Prostate gland (tissue), 2 donors: ENCODE measurements around the gene CCDC70.

Source experiments
- POLR2A ChIP-seq: fragments of 450-650 bp; IDR thresholded peaks from one replicate; pipeline ENCODE4 v1.6.1; 2016; ENCODE audit warnings: antibody characterized with exemption, mild to moderate bottlenecking
- POLR2AphosphoS5 ChIP-seq: sonication (generic); formaldehyde crosslinking; IDR thresholded peaks from one replicate; pipeline ENCODE4 v1.6.1; 2017; ENCODE audit warnings: antibody characterized with exemption
- TF ChIP-seq, protein P1 (sequence below), 4 experiments: fragments of 200-600 bp in 2 of 4; fragments of 450-650 bp in 2 of 4; sonication (generic) in 2 of 4; IDR thresholded peaks; 1 replicate in 3 of 4; 2 replicates in 1 of 4; pipeline ENCODE4 v1.5.1; 2016 to 2019; ENCODE audit warnings: antibody characterized with exemption in 4 of 4, mild to moderate bottlenecking in 2 of 4, moderate library complexity in 2 of 4

DNA sequence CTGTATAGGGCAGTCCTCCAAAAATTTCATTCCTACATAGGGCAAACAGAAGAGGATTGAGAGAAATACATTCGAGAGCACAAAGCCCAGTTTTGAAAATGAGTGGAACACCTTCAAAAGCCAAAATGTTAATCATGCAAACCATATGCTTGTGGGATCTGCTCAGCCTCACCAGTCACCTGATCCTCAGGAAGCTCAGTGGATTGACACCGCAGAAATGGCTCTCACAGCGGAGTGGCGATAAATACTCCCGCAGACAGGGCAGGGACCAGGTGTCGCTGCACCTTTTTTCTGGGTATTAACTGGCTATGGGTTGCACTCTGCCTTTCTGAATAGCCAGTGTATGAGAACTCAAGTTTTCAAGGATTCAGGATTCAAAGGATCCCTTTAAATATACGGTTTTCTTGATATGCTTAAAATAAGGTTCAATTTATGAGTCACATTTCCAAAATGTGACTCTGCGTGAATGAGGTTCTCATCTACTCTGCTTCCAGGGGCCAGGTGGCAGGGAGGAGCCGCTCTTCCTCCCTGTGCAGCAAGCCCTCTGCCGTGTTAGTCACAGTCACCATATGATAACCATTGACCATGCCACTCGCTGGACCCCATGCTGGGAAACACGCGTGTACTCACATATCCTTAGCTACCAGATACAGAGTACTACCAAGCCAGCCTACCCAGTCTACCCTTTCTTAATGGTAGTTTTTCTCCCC lies 39.5 kb upstream of the CCDC70 start:
- TF ChIP-seq, protein P1, sequence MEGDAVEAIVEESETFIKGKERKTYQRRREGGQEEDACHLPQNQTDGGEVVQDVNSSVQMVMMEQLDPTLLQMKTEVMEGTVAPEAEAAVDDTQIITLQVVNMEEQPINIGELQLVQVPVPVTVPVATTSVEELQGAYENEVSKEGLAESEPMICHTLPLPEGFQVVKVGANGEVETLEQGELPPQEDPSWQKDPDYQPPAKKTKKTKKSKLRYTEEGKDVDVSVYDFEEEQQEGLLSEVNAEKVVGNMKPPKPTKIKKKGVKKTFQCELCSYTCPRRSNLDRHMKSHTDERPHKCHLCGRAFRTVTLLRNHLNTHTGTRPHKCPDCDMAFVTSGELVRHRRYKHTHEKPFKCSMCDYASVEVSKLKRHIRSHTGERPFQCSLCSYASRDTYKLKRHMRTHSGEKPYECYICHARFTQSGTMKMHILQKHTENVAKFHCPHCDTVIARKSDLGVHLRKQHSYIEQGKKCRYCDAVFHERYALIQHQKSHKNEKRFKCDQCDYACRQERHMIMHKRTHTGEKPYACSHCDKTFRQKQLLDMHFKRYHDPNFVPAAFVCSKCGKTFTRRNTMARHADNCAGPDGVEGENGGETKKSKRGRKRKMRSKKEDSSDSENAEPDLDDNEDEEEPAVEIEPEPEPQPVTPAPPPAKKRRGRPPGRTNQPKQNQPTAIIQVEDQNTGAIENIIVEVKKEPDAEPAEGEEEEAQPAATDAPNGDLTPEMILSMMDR (IDR thresholded peaks at IDR 0.05): no peak
- TF ChIP-seq POLR2A: no peak
- no peak for TF ChIP-seq POLR2AphosphoS5
